COLO668 (cell line): ENCODE data around the gene CXCL5.
A peak's percentile ranks its signal among the peaks of the same experiment; 100 is the strongest.

Experiments
- DNase-seq: peaks from one replicate; lab custom pipeline; 2025; ENCODE audit not compliant: unreplicated experiment; lab: John Stamatoyannopoulos, UW

The CXCL5 gene

DNA sequence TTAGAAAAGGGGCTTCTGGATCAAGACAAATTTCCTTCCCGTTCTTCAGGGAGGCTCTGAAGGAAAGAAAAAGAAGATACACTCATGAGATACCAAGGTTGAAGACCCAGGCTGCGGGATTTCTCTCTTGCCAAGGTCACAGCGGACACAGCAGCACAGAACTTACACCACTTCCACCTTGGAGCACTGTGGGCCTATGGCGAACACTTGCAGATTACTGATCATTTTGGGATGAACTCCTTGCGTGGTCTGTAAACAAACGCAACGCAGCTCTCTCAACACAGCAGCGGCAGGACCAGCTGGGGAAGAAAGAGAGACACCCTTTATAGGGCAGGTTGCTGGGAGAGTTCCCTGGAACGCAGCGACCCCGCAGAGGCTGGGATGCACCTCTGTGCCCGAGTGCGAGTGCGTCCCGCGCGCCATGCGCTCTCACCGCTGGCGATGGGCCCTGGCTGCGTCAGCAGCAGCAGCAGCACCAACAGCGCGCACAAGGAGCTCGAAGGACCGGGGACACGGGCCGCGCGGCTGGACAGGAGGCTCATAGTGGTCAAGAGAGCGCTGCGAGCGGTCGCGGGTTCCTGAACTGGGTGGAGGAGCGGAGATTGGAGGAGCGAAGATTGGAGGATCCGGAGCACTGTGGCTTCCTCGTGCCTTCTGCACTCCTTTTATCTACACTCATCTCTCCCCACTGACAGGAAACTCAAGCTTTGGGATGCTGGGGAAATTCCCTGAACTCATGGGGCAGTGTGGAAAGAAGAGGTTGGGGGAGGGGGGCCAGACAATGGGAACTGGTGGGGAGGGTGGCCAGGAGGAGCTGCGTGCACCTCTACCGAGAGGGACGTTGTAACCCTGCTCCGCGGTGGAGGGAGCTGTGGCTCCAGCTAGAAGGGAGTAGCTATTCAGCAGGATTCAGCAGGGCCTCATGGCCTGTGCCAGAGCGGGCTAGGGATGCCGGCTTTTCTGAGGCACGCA is at the start of gene CXCL5:
TSS of gene CXCL5 (minus strand) at position 638 of the 972 bp plus-strand sequence. CDS start at position 542, 96 bp downstream.
- no peak for DNase-seq

DNA sequence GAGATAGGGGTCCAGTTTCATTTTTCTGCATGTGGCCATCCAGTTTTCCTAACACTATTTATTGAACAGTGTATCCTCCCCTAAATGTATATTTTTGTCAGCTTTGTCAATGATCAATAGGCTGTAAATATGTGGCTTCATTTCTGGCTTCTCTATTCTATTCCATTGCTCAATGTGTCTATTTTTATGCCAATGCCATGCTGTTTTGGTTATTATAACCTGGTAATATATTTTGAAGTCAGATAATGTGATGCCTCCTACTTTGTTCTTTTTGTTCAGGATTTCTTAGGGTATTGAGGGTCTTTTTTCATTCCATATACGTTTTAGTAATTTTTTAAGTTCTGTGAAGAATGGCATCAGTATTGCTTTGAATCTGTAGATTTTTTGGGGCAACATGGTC is 48.7 kb upstream of the CXCL5 start:
- DNase-seq, result no peak

DNA sequence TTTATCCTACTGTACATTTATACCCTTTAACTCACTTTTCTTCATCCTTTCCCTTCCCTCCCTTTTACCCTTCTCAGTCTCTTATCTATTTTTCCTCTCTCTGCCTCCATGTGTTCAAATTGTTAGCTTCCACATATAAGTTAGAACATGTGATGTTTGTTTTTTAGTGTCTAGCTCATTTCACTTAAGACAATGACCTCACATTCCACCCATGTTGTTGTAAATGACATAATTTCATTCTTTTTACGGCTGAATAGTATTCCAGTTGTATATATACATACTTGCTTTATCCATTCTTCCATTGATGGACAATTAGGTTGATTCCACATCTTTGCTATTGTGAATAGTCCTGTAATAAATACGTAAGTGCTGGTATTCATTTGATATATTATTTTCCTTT is 47.3 kb upstream of the CXCL5 start:
- no peak for DNase-seq

DNA sequence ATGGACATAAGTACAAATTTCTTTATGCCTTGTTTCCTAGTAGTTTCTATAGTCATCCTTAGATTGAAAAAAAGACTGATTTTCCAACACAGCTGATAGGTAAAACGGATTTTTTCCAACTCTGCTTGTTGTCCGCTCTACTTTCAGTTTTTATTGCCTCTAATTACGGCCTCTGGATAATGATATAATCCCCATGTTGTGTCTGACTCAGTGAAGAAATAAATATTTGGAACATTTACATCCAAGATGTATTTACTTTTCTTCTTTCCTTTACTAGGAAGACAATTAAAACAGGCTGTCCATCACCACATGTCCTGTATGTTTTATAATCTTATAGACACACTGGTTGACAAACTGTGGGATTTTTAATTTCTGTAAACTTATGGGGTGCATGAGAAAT is 46.8 kb upstream of the CXCL5 start:
- no peak for DNase-seq

DNA sequence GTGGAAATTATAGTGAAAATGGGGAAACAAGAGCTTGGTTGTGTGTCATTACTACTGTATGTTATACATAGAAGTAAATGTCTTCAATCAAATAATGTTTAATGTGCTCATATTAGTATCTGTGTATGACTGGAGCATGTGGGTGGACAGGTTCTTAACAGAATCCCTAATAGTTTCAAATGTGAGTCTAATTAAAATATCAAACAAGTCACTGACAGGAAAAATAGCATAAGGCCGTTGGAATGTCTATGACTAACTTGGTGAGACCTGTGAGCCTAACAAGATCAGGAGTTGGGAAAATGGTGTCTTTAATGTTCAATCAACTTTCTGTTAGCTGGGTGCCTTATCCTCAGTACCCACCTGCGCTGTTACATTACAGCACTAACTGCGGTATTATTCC is 46.2 kb upstream of the CXCL5 start:
- DNase-seq, result no peak

DNA sequence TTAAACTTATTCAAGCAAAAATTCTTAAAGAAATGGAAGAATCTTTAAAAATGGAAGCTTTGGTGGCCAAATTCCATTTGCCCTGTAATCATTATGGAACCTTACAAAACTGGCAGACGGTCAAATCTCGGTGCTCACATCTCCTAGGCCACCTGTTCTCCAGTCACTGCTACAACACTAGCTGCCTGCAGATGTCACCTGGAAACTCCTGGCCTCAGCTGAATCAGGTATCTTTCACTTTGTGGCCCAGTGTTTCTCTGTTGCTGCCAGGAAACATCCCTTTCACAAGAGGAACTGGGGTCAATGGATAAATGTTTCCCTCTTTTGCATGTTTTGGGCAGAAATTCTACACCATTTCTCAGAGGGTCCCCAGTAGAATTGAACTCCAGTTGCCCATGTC is 44.2 kb upstream of the CXCL5 start:
- peak; percentile 31 for DNase-seq

DNA sequence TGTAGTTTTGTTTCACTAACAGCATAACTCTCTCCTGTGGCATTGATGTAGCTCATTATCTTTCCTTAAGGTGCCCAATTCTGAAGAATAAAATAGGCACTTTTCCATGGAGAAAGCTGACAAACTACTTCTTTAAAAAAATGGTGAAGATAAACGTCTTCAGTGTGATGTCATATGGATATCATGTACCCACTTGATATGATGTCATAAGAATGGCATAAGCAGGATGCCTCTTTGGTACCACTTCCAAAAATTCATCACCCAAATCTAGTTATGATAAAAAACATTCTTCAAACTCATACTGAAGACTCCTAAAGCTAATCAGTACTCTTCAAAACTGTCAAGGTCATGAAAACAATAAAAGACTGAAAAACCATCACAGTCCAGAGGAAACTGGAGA is 42.9 kb upstream of the CXCL5 start:
- no peak for DNase-seq

DNA sequence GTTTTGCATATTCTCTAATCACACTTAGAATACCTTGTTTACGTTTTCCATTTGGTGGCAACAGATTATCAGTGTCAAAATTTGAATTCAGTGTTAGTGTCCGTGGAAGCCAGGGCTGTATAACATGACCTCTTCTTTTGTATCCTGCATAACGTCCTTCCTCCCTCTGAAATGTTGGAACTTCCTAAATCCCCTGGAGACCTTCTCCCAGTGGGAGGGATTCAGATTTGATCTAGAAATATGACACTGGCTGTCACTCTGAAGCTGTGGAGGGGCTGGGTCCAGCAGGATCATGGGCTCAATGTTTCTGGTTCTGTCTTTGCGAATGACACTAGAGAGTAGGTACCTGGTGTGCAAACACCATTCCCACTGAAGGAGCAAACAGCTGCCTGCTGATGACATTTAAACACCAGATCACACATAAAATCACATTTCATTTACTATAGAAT is 40.9 kb upstream of the CXCL5 start:
- no peak for DNase-seq

DNA sequence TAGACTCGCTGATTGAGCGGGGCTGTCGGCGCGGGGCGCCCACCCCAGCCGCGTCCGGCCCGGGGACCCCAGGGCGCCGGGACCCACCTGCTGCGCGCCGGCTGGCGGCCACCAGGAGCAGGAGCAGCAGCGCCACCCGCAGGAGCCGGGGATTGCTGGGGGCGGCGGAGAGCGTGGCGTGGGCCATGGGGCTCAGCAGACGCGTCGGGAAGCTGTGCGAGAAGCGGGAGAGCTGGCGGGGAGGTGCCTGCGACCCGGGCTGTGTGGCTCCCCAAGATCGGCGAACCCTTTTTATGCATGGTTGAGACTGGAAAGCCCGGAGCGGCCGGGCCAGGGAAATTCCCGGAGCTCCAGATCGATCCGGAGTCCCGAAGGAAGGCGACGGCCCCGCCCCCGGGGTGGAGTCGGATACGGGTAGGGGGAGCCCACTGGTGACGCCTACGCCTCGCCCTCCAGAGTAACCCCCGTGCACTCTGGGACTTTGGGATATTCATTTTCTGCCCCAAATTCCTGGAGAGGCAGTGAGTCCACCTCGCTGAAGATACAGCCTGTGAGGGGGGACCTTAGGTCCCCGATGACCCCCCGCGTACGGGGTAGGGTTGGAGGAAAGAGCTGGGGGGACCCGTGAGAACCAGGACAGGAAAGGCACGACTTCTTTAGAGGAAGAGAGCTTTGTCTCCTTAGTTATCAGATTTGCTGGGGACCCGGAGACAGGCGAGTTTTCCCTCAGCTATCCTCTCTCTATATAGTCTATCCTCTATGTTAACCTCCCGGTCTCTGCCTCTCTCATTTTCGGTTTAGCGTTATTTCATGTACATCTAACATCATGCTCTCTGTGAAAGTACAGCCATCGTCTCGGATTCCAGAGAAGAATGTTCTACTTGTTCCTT is 40.2 kb upstream of the CXCL5 start, which contains the start of gene CXCL3:
TSS of gene CXCL3 (minus strand) at position 265 of the 890 bp plus-strand sequence. CDS start at position 187, 78 bp downstream.
- peak; percentile 85 for DNase-seq

DNA sequence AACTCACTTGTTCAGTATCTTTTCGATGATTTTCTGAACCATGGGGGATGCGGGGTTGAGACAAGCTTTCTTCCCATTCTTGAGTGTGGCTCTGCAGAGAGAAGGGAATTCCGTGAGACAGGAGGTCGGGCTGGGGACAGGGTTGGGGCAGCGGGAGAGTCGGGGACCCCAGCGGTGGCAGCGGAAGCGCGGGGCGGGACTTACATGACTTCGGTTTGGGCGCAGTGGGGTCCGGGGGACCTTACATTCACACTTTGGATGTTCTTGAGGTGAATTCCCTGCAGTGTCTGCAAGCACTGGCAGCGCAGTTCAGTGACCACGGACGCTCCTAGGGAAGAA is 39.6 kb upstream of the CXCL5 start:
- DNase-seq, result no peak

DNA sequence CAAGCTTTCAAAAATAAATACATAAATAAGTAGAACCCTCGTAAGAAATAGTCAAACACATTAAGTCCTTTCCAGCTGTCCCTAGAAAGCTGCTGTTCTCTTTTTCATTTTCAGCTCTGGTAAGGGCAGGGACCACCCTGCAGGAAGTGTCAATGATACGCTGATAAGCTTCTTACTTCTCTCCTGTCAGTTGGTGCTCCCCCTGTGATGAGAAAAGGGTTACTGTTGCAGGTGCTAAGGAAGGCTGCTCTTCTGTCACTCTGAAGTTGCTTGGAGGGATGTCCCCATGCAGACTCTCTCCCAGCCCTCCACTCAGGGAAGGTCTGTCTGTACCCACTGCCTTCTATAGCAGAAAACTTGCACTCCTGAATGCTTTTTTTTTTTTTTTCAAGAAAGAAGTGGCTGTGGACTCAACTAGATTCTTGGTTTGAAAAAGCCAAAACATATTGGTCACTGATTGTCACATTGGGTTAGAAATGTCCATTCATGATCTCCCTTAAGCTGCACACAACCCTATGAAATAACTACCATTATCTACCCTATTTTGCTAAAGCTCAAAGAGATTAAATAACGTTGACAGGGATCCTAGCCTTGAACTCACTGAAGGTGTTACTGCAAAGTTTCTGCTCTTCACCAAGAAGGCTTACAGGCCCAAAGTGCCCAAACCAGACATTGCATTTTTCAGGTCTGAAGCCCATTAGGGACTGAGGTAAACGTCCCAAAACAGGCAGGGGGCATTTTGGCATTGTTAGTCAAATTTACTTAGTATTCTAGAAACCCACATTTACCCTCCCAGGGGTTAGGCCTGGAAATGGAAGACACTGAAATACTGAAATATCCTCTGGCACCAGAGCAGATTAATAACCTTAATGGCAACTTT is 38.8 kb upstream of the CXCL5 start:
- no peak for DNase-seq

DNA sequence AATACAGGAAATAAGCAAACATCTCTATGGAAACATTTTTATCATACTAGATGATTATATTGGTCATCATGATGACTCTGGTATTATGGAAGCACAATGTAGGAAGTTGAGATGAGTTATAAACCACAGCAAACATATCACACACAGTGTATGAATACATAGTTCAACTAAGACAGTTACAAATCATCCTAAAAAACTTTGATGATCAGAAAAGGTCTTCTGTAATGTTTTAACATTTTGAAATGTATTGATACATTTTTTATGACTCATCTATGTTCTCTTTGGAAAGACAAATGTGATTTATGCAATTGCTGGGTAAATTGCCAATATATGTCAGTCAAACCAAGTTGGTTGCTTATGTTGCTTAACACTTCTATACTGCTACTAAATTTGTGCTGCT is 35.3 kb upstream of the CXCL5 start:
- DNase-seq, result no peak

DNA sequence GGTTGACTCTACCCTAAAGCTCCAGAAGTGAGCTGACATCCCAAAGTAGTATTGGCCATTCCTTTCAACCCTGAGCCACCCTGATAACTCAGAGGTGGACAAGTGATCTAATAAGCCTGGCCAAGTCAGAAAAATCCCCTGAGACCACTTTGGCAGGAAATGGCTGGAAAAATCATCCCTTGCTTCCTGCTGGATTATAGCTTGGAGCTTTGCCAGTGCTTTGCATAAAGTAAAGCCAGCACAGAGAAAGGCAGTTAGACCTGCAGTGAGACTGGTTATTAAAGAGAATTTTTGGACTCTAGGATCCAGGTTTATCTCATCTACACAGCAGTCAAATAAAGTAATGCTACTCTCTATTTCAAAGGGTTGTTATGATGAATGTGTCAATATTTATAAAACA is 33.6 kb upstream of the CXCL5 start:
- DNase-seq, result no peak

DNA sequence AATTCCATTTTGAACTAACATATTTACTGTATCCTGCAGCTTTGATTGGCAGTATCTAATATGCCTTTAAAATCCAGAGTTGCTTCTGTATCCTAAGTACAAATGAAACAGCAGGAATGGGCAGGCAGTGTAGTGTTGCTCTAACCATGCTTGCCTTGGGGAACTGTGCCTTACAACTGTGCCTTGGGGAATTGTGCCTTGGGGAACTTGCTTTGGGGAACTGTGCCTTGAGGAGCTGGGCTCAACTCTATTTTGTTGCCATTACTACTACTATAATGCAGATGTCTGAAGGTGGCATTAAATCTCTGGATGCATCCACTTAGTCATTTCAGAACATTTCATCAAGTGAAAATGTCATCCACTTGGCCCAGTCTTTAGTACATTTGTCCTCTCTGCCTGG is 33.1 kb upstream of the CXCL5 start:
- DNase-seq, result no peak

DNA sequence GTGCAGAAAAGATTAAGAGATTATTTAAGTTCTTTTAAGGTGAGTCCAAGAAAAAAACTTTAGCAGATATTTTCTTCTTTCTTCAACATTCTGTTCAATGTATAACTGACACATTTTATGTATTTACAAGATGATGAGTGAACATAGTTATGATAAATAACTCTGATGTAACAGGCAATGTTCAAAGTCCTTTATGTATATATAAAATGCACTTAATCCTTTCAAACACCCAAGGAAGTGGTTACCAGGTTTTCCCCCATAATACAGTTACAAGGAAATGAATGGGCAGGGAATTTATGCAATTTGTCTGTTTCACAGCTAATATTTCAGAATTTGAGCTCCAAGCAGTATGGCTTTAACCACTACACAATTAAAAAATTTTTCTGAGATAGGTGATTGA is 31.8 kb upstream of the CXCL5 start:
- DNase-seq, result no peak

DNA sequence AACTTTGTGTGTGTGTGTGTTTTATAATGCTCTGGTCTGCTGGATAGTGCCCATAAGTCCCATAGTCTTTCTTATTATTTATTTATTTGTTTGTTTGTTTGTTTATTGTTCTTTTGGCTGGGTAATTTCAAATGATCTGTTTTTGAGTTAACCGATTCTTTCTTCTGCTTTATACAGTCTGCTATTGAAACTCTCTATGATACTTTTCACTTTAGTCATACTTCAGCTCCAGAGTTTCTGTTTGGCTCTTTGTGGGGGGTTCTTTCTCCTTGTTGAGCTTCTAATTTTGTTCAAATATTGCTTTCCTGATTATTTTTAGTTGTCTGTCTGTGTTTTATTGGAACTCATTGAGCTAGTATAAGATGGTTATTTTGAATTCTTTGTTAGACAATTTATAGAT is 30.0 kb upstream of the CXCL5 start:
- DNase-seq, result no peak

DNA sequence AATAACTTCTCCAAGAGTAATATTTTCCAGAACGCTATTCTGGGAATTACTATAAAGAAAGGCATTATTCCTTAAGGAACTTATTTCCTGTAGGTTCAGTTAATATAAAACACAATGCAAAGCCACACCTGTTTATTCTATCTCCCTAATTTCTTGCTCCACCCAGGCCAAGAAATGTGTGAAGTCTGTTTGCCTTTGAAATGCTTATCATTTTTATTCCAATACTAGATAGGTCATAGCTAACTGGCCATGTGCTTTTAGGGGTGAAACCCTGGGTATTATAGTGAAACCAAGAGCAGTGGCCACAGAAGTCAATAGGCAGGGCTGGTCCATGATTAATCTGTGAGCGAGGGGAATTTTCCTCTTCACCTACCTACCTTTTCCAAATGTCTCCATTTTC is 25.2 kb upstream of the CXCL5 start:
- no peak for DNase-seq

DNA sequence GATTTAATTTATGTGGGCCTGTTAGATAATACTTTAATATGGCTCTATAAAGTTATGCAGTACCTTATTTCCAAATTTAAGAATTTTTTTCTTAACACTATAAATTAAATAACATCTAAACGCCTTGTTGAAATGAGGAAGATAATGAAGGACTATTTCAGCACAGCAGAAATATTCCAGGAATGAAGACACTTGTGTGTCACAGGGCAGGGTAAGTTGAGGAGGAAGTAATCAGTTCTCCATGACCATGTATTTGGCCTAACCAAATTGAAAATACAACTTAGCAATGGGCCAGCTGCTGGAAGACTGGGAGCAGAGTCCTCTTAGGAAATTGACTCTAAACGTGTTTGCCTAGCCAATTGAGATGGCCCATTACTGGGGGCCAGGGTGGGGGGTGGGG is 23.1 kb upstream of the CXCL5 start:
- no peak for DNase-seq

DNA sequence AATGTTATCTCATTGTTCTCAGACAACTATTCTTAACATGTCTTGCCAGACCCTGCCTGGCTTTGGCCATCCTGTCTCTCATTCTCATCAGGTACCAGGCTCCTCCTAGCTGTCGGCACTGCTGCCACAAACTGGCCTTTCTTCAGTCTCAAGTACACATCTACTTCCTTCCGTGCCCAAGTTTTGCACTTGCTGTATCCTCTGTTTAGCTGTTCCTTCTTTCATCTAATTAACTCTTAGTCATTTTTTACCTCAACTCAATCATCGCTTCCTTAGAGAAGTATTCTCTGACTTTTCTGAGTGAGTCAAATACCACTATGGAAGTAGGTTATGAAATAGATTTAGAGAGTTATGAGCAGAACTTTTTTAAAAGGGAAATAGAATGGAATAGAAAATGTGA is 20.3 kb upstream of the CXCL5 start:
- DNase-seq, result no peak

DNA sequence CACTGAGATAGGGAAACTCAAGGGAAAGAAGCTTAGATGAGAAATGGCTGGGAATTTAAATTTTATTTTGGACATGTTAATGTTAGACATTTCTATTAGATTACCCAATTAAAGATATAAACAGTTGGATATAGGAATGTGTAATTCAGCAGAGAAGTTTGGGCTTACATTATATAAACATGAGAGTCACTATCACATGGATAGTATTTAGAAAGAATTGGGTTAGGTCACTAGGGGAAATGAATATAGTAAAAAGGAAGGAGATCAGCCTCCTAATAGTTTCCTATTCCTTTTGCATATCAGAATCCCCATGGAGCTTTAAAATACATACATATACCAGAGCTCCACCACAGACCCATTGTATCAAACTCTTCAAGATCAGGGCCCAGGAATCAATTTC is 19.6 kb upstream of the CXCL5 start:
- DNase-seq, result no peak

DNA sequence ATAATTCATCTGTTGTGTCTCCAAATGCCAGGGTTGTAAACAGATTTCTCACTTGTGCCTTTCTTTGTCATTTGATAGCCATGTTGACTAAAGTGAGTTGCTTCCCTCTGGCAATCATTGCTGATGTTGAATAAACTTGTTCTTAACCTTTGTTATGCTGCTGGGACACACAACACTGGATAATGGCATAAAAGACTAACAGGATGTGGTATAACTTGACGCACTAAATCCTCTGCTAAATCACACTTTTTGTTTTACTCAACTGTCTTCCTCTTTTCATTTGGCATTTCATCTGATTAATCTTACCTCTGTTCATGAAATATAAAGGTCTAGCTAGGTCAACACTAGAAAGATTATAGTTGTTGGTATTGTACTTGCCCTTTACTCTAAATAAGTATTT is 17.6 kb upstream of the CXCL5 start:
- DNase-seq, result no peak
